Measurements from ENCODE around the gene PPP1R14B.
A peak's percentile ranks its signal among the peaks of the same experiment; 100 is the strongest.
"Not testable (repeated sequence)": the region's sequence is repeated elsewhere in the genome, so short reads cannot be mapped to it uniquely, and the experiment has no call there.

The PPP1R14B gene

DNA sequence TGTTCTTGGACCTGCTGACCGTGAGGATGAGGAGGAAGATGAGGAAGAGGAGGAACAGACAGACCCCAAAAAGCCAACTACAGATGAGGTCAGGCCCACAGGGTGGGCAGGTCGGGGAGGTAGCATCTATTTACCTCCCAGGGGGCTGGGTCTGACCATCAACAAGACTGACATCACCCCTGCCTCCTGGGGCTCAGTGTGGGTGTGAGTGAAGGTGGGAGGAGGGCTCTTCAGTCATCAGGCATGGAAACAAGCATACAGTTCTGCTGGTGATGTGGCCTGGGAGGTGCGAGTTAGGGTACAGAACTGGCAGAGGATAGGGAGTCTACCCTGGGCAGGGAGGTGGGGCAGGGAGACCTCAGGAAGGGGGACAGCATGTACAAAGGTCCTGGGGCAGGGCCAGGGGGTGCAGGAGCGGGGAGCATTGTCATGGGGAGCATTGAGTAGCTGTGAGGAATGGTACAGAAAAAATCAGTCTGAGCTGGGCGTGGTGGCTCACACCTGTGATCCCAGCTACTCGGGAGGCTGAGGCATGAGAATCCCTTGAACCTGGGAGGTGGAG lies 13.5 kb upstream of the PPP1R14B start:
- DNase-seq, result no peak

DNA sequence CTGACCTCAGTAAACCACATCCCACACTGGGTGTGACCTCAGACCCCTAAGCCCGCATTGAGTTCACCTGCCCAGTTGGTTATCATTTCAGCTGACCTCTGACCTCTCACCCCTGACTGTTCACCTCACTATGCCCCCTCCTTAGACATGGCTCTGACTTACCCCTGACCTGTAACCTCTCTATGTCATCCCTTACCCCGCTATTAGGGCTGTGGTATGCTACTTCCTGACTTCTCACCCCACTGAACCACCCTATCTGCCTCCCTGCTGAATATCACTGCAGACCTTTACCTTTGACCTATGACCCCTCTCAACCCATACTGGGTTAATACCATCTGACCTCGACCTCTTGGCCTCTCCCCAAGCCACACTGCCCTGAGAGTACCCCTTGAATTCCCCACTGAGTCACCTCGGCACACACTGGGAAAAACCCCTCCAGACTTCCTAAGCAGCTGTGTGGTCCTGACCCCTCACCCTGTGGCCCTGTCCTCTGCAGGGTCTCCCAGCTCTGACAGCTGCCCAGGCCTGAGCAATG lies 12.9 kb upstream of the PPP1R14B start:
- no peak for DNase-seq

DNA sequence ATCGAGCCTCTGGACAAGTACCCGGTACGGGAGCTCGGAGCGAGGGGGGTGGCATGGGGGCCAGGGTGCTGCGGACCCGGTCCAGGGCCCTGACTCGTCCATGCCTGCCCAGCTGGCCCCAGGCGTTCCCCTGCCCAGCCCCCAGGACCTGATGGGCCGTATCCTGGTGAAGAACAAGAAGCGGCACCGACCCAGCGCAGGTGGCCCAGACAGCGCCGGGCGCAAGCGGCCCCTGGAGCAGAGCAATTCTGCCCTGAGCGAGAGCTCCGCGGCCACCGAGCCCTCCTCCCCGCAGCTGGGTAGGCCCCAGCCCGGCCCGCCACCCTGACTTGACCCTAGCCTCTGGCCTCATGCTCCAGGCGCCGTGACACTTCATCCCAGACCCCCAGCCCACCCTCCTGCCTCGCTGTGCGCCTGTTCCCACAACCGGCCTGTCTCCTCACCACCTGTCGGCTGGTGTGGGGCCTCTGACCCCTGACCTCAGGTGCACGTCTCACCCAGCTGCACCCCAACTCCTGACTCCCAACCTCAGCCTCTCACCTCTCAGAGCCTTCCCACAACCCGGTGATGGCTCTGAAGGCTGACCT lies 12.3 kb upstream of the PPP1R14B start:
- DNase-seq, result no peak

DNA sequence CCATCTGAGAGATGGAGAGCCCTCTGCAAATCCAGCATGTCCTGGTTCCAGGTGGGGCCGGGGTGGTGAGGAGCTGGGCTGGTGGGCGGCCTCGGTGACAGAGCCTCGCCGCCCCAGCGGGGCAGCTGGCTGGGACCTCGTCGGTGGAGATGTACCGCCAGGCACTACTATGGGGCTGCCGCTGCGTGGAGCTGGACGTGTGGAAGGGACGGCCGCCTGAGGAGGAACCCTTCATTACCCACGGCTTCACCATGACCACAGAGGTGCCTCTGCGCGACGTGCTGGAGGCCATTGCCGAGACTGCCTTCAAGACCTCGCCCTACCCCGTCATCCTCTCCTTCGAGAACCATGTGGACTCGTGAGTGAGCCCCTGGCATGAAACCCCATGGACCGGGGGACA lies 11.6 kb upstream of the PPP1R14B start:
- DNase-seq, result no peak

- no peak for DNase-seq
Measured at GRCh38 chr11:64256300-64256699, 9.6 kb upstream of the PPP1R14B start.

DNA sequence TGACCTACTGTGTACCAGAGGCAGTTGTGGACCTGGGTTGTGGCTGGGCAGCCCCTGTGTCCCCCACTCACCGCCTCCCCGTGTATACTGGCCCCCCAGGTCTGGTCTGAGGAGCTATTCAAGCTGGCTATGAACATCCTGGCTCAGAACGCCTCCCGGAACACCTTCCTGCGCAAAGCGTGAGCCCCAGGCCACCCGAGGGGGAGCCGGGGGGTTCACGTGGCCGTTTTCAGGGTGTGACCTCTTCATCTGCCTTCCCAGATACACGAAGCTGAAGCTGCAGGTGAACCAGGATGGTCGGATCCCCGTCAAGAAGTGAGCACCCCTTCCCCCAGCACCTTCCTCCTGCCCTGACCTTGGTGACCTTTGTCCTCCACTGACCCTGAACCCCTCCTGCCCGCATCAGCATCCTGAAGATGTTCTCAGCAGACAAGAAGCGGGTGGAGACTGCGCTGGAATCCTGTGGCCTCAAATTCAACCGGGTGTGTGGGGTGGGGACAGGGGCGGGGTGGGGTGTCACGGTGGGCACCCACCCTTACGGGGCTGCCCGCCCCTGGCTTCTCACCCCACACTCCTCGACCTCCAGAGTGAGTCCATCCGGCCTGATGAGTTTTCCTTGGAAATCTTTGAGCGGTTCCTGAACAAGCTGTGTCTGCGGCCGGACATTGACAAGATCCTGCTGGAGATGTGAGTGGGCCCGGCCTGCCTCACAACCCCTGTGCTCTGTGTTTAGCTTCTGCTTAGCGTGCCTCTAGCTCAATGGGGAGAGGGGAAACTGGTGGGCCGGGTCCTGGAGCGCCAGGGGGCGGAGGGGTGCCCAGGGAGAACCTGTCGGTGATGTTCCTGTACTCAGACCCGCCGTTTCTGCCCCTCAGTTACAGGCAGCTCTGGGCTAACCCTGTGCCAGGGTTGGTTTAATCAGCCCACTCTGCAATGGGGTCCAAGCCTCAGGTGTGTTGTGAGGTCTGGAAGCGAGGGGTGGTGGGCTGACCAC lies 8.7 kb upstream of the PPP1R14B start:
- DNase-seq, result no peak

DNA sequence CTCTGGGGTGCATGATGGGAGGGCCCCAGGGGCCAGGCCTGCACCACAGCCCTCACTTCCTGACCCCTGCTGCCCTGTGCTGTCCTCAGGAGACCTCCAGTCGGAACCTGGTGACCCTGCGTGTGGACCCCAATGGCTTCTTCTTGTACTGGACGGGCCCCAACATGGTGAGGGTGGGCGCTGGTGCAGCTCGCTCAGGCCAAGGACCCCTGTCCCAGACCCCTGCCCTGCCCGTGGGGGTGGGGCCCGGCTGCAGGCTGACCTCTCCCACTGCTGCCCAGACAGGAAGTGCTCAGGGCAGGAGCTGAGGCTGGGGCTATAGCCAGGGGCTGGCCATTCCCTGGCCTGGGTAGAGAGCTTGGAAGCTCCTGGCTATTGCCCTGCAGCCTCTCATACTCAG lies 7.6 kb upstream of the PPP1R14B start:
- DNase-seq, result no peak

DNA sequence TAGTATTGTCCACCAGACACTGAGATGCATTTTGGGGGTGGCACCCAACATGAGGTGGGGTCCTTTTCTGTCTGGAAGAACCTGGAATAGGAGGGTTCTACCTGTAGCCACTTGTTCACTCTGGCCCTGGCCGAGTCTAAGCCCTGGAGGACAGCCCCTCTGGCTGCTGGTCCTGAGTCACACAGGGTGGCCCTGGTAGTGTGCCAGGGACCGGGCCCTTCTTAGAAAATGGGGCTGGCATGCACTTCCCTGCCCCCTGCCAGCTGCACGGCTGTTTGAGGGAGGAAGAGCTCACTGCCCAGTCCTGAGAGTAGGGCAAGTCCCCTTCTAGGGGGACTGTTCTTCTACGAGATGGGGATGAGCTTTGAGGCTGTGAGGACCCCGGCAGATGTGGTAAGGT lies 6.7 kb upstream of the PPP1R14B start:
- DNase-seq, result no peak

DNA sequence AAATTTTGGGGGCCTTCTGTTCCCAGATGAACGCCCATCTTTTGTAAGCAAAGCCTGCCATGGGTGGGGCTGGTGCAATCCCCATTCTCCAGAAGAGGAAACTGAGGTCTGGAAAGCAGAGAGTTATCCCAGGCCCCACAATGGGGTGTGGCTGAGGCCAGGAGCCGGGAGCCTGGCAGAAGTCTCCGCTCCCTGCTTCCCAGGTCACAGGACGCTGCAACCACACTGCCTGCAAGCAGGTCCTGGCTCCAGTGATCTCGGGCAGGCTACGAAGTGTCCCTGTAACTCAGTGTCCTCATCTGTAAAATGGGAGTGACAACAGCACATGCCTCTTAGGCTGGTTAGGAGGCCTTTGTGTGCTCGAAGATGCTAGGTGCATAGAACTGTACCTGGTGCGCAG lies 6.3 kb upstream of the PPP1R14B start:
- DNase-seq, result no peak

GRCh38 chr11:64252003-64252872 lies 5.5 kb upstream of the PPP1R14B start:
- DNase-seq, result peak in 1 of 2 experiments; percentile 20

DNA sequence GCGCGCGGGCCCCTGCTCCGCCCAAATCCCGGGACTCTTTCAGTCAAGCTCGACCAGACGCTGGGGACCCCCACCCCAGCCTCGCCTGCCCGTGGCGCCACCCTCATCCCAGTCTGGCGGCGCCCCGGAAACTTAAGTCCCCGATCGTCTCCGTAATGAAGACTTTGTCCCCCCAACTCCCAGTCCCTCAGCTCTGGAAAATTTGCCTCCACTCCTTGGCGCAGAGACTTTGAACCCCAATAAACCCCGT lies 4.9 kb upstream of the PPP1R14B start:
- DNase-seq, result no peak

DNA sequence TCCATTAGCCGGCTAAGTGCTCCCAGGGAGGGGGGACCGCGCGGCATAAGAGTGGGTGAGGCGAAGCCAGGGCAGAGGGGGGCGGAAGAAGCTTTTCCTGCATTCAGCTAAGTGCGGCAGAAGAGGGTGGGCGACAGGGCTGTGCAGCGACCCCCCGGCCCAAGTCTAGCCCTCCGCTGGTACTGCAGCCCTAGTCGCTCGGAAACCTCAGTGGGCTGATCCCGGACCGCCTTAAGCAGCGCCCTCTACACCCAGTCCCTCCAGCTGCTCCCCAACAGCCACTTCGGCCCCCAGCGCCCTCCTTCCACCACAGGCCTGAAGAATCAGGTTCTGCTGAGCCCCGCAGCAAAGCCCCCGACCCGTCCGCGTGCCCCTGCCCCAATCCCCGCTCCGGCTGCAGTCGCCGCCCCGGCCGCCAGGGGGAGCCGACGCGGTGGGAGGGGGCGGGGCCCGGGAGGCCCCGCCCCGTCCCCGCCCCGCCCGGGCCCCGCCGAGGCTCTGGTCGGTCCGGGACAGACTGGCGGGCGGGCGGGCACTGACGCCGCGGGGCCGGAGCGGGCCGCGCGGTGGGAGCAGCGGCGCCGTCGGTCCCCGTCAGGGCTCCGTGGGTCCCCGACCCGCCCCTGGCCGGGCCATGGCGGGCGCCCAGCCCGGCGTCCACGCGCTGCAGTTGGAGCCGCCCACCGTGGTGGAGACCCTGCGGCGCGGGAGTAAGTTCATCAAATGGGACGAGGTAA lies 4.4 kb upstream of the PPP1R14B start, which contains the start of gene PLCB3:
Gene PLCB3 (plus strand): TSS at position 515 of the 737 bp plus-strand sequence. CDS start 120 bp downstream, at position 635.
- DNase-seq, result peak; percentile 19 to 31

- DNase-seq, result no peak
Measured at GRCh38 chr11:64250415-64251015, 3.8 kb upstream of the PPP1R14B start.

DNA sequence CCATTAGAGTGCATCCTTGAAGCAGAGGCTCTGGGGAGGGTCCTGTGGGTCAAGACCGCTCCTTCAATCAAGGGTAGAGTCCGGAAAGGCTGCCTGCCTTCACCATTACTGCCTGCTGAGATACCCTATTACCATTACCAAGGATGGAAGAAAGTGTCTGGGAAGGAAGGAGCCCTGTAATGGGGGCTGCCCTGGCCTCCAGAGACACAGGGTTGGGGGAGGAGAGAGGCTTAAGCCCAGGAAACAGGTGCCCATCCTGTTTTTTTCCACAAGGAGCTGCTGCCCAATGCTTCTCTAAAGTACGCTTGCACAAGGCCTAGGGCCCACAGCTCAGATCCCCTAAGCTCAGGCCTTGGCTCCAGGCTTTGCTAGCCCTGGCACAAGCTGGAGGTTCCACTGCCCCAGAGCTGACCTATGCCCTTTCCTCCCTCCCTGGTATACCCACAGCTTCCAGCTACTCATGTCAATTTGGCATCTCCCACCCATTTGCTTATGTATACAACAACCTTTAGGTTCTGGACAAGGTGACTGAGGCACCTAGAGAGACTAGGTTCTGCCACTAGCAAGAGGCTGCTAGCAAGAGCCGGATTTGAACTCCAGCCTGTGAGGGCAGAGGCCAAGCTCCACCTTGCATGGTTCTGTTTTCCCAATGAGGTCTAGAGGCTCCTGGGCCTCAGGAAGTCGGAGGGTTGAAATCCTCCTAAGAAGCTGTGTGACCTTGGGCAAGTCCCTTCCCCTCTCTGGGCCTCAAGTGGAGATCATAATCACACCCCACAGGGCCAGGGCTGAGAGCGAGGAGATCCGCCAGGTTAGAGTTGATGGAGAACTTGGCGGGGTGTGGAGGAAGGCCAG lies 3.0 kb upstream of the PPP1R14B start:
- no peak for DNase-seq

DNA sequence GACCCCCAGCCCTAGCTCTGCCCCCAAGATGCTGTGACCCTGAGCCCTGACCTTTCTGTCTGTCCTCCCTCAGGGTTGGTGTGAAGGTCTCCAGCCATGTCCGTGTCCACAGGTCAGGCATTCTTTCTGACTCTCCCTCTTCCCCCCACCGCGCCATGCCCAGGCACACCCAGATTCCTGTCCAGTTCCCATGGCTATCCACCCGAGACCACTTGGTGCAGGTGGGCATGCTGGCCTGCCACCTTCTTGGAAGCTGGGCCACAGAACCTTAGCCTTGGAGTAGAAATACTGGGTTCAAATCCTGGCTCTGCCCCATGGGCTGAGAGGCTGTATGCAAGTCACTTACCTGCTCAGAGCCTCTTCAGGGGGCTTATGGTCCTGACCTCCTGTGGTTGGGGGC lies 2.3 kb upstream of the PPP1R14B start:
- DNase-seq, result no peak

GRCh38 chr11:64248578-64248977 lies 1.8 kb upstream of the PPP1R14B start:
- no peak for DNase-seq

DNA sequence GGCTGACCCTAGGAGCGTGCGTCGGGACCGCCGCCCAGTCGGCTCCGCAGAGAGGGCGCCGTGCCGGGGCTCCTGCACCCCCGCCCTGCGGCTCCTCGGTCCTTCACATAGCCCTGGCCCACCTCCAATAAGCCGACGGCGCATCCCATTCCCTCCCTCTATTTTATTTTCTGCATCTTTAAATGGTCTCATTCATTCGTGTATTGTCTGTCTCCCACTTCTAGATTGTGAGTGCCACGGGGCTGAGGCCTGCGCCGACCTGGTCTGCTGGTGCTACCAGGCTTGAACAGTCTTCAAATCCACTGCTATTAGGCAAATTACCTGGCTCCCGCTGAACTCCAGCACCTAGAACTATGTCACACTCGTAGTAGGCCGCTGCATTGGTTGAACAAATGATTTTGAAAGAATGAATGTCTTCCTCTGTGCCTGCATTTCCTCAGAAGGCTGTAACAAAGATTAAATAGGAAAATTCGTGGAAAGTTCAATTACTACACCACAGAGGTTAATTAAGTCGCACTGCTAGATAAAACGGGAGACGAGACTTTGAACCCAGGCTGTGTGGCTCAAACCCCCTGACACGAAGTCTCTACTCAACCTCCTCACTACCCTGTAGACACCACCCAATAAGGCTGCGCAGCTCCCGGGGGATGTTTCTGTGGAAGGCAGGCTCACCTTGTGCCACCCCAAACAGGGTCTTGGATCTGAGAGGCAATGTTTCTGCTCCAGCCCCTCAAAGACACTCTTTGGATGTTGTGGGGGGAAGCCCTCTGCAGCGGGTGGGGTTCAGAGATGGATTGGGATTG lies 1.2 kb upstream of the PPP1R14B start:
- DNase-seq, result no peak

GRCh38 chr11:64246621-64246870 lies 197 bp downstream of the PPP1R14B start:
- DNase-seq, result not testable (repeated sequence)

GRCh38 chr11:64245797-64246620 lies 734 bp downstream of the PPP1R14B start:
- DNase-seq, result peak; percentile 25 to 60

All from NCI-H2081 (cell line).